ENCODE results near the gene RBM27.
"Not testable (repeated sequence)": the region's sequence is repeated elsewhere in the genome, so short reads cannot be mapped to it uniquely, and the experiment has no call there.

RBM27 gene

GRCh38 chr5:146164382-146164781 lies 39.0 kb upstream of the RBM27 start:
- Histone ChIP-seq H3K9me3 (ENCODE audit: insufficient read depth, low read depth, low read length) (peaks cover 4% of the 10 kb centered on the region; the same call in 1 of the 2 replicates), H3K4me1 (ENCODE audit: insufficient read depth, low read length, poor library complexity, severe bottlenecking) (no peaks in the 10 kb centered on the region), H3K36me3 (ENCODE audit: insufficient read depth, low read length) (peaks cover 84% of the 10 kb centered on the region), H3K4me2 (ENCODE audit: low read depth, low read length, poor library complexity, severe bottlenecking) (no peak overlapping the region), H3K9ac (ENCODE audit: low read depth, low read length, poor library complexity, severe bottlenecking) (no peak overlapping the region), H3K4me3 (ENCODE audit: low read length, poor library complexity, severe bottlenecking) (no peak overlapping the region), H3F3A (ENCODE audit: low read depth) (no peaks in the 10 kb centered on the region), H3K27me3 (ENCODE audit: insufficient read depth, low read length, poor library complexity, severe bottlenecking) (no peaks in the 10 kb centered on the region), H3K79me2 (ENCODE audit: insufficient read depth, low read length) (no peaks in the 10 kb centered on the region), H4K20me1 (ENCODE audit: insufficient read depth, low read length, poor library complexity, severe bottlenecking) (peaks cover 3% of the 10 kb centered on the region), H2AFZ (ENCODE audit: low read length) (no peak overlapping the region), H3K9me2 (replicated peaks; ENCODE audit: low read depth, low read length) (no peaks in the 10 kb centered on the region)
- TF ChIP-seq, protein P1, sequence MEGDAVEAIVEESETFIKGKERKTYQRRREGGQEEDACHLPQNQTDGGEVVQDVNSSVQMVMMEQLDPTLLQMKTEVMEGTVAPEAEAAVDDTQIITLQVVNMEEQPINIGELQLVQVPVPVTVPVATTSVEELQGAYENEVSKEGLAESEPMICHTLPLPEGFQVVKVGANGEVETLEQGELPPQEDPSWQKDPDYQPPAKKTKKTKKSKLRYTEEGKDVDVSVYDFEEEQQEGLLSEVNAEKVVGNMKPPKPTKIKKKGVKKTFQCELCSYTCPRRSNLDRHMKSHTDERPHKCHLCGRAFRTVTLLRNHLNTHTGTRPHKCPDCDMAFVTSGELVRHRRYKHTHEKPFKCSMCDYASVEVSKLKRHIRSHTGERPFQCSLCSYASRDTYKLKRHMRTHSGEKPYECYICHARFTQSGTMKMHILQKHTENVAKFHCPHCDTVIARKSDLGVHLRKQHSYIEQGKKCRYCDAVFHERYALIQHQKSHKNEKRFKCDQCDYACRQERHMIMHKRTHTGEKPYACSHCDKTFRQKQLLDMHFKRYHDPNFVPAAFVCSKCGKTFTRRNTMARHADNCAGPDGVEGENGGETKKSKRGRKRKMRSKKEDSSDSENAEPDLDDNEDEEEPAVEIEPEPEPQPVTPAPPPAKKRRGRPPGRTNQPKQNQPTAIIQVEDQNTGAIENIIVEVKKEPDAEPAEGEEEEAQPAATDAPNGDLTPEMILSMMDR (conservative IDR thresholded peaks at IDR 0.05; ENCODE audit: low read length): no peak
- TF ChIP-seq EZH2phosphoT487 (IDR thresholded peaks at IDR 0.05; ENCODE audit: borderline replicate concordance): no peak

- Histone ChIP-seq H3F3A (ENCODE audit: low read depth) (no peaks in the 10 kb centered on the region), H3K9me2 (replicated peaks; ENCODE audit: low read depth, low read length) (no peaks in the 10 kb centered on the region), H3K4me2 (ENCODE audit: low read depth, low read length, poor library complexity, severe bottlenecking) (no peak overlapping the region), H3K4me1 (ENCODE audit: insufficient read depth, low read length, poor library complexity, severe bottlenecking) (no peaks in the 10 kb centered on the region), H3K9ac (ENCODE audit: low read depth, low read length, poor library complexity, severe bottlenecking) (no peak overlapping the region), H4K20me1 (ENCODE audit: insufficient read depth, low read length, poor library complexity, severe bottlenecking) (peaks cover 3% of the 10 kb centered on the region), H3K27me3 (ENCODE audit: insufficient read depth, low read length, poor library complexity, severe bottlenecking) (no peaks in the 10 kb centered on the region), H3K79me2 (ENCODE audit: insufficient read depth, low read length) (no peaks in the 10 kb centered on the region), H2AFZ (ENCODE audit: low read length) (no peak overlapping the region), H3K4me3 (ENCODE audit: low read length, poor library complexity, severe bottlenecking) (no peak overlapping the region), H3K36me3 (ENCODE audit: insufficient read depth, low read length) (peaks cover 83% of the 10 kb centered on the region), H3K9me3 (ENCODE audit: insufficient read depth, low read depth, low read length) (peaks cover 4% of the 10 kb centered on the region; the same call in 1 of the 2 replicates)
- no peak for TF ChIP-seq EZH2phosphoT487 (IDR thresholded peaks at IDR 0.05; ENCODE audit: borderline replicate concordance)
Observed at GRCh38 chr5:146165460-146165859, 37.9 kb upstream of the RBM27 start.

- Histone ChIP-seq H2AFZ (ENCODE audit: low read length) (no peak overlapping the region), H3K79me2 (ENCODE audit: insufficient read depth, low read length) (no peaks in the 10 kb centered on the region), H3K4me1 (ENCODE audit: insufficient read depth, low read length, poor library complexity, severe bottlenecking) (no peaks in the 10 kb centered on the region), H3K9ac (ENCODE audit: low read depth, low read length, poor library complexity, severe bottlenecking) (no peak overlapping the region), H3F3A (ENCODE audit: low read depth) (no peaks in the 10 kb centered on the region), H4K20me1 (ENCODE audit: insufficient read depth, low read length, poor library complexity, severe bottlenecking) (peaks cover 3% of the 10 kb centered on the region), H3K9me3 (ENCODE audit: insufficient read depth, low read depth, low read length) (peaks cover 4% of the 10 kb centered on the region; the same call in 1 of the 2 replicates), H3K9me2 (replicated peaks; ENCODE audit: low read depth, low read length) (no peaks in the 10 kb centered on the region), H3K27me3 (ENCODE audit: insufficient read depth, low read length, poor library complexity, severe bottlenecking) (no peaks in the 10 kb centered on the region), H3K4me2 (ENCODE audit: low read depth, low read length, poor library complexity, severe bottlenecking) (no peak overlapping the region), H3K4me3 (ENCODE audit: low read length, poor library complexity, severe bottlenecking) (no peak overlapping the region), H3K36me3 (ENCODE audit: insufficient read depth, low read length) (peaks cover 84% of the 10 kb centered on the region)
- TF ChIP-seq EZH2phosphoT487 (IDR thresholded peaks at IDR 0.05; ENCODE audit: borderline replicate concordance): no peak
- TF ChIP-seq, protein P1 (conservative IDR thresholded peaks at IDR 0.05; ENCODE audit: low read length): no peak
Observed at GRCh38 chr5:146165903-146166302, 37.5 kb upstream of the RBM27 start.

DNA sequence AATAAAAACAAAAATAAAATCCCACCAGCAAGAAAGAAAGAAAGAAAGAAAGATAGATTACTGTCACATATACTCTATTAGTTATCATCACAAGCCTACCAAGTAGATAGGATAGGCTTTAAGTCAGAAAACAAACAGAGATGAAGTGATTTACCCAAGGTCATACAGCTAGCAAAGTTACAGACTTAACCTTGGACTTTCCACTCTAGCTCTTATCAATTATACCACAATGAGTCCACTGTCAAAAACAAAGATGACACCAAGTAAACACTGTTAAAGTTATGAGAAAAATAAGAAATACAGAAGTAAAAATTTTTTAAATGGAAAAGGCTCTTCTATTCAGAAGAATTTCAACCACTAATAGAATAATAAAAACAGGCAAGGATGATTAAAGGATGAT lies 34.3 kb upstream of the RBM27 start:
- Histone ChIP-seq H3F3A (ENCODE audit: low read depth) (no peaks in the 10 kb centered on the region), H4K20me1 (ENCODE audit: insufficient read depth, low read length, poor library complexity, severe bottlenecking) (peaks cover 7% of the 10 kb centered on the region), H3K9me2 (replicated peaks; ENCODE audit: low read depth, low read length) (no peaks in the 10 kb centered on the region), H3K9ac (ENCODE audit: low read depth, low read length, poor library complexity, severe bottlenecking) (no peak overlapping the region), H3K27me3 (ENCODE audit: insufficient read depth, low read length, poor library complexity, severe bottlenecking) (no peaks in the 10 kb centered on the region), H3K36me3 (ENCODE audit: insufficient read depth, low read length) (peaks cover 59% of the 10 kb centered on the region), H3K79me2 (ENCODE audit: insufficient read depth, low read length) (peaks cover 7% of the 10 kb centered on the region; the same call in 1 of the 2 replicates), H3K4me3 (ENCODE audit: low read length, poor library complexity, severe bottlenecking) (no peak overlapping the region), H2AFZ (ENCODE audit: low read length) (no peak overlapping the region), H3K9me3 (ENCODE audit: insufficient read depth, low read depth, low read length) (no peaks in the 10 kb centered on the region), H3K4me2 (ENCODE audit: low read depth, low read length, poor library complexity, severe bottlenecking) (no peak overlapping the region), H3K4me1 (ENCODE audit: insufficient read depth, low read length, poor library complexity, severe bottlenecking) (peaks cover 4% of the 10 kb centered on the region)
- TF ChIP-seq, protein P1 (conservative IDR thresholded peaks at IDR 0.05; ENCODE audit: low read length): no peak
- TF ChIP-seq EZH2phosphoT487 (IDR thresholded peaks at IDR 0.05; ENCODE audit: borderline replicate concordance): no peak

DNA sequence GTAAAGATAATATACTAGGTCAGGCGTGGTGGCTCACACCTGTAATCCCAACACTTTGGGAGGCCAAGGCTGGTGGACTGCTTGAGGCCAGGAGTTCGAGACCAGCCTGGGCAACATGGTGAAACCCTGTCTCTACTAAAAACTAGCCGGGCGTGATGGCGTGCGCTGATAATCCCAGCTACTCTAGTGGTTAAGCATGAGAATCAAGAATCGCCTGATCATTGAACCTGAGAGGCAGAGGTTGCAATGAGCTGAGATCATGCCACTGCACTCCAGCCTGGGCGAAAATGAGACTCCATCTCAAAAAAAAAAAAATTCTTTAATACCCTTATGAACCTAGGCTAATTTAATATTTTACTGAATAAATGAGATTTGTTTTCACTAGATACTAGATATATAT lies 30.4 kb upstream of the RBM27 start:
- peaks cover 13% of the 10 kb centered on the region; the same call in 1 of the 2 replicates for H3K79me2 ChIP-seq (ENCODE audit: insufficient read depth, low read length)
- H3F3A ChIP-seq (ENCODE audit: low read depth); H2AFZ ChIP-seq (ENCODE audit: low read length); H3K4me3 ChIP-seq (ENCODE audit: low read length, poor library complexity, severe bottlenecking); H3K27me3 ChIP-seq (ENCODE audit: insufficient read depth, low read length, poor library complexity, severe bottlenecking); H4K20me1 ChIP-seq (ENCODE audit: insufficient read depth, low read length, poor library complexity, severe bottlenecking); H3K9ac ChIP-seq (ENCODE audit: low read depth, low read length, poor library complexity, severe bottlenecking); H3K4me2 ChIP-seq (ENCODE audit: low read depth, low read length, poor library complexity, severe bottlenecking); H3K4me1 ChIP-seq (ENCODE audit: insufficient read depth, low read length, poor library complexity, severe bottlenecking); H3K9me2 ChIP-seq (replicated peaks; ENCODE audit: low read depth, low read length); H3K9me3 ChIP-seq (ENCODE audit: insufficient read depth, low read depth, low read length): not testable (repeated sequence)
- peaks cover 23% of the 10 kb centered on the region for H3K36me3 ChIP-seq (ENCODE audit: insufficient read depth, low read length)
